GM18508 (cell line): ENCODE data around the gene SERPINE1.

Source experiments
- ATAC-seq: cut with Tn5 transposase; IDR thresholded peaks from one replicate; pipeline ENCODE4 v1.9.1; 2021; ENCODE audit warnings: moderate number of reproducible peaks; ENCODE audit not compliant: insufficient read depth, unreplicated experiment

SERPINE1 gene

GRCh38 chr7:101166909-101167644 lies 40.2 kb downstream of the SERPINE1 start:
- ATAC-seq: no peak

- ATAC-seq: no peak
Observed at GRCh38 chr7:101167645-101168411, 40.9 kb downstream of the SERPINE1 start.

- ATAC-seq: no peak
Observed at GRCh38 chr7:101168412-101169049, 41.6 kb downstream of the SERPINE1 start.

GRCh38 chr7:101169110-101169837 lies 42.4 kb downstream of the SERPINE1 start:
- no peak for ATAC-seq

- ATAC-seq: no peak
Observed at GRCh38 chr7:101169838-101170551, 43.1 kb downstream of the SERPINE1 start.

- ATAC-seq: no peak
Observed at GRCh38 chr7:101170617-101171441, 43.9 kb downstream of the SERPINE1 start.

GRCh38 chr7:101171442-101171837 lies 44.5 kb downstream of the SERPINE1 start:
- ATAC-seq: no peak

GRCh38 chr7:101172005-101172853 lies 45.3 kb downstream of the SERPINE1 start:
- no peak for ATAC-seq

- no peak for ATAC-seq
Observed at GRCh38 chr7:101172854-101173751, 46.2 kb downstream of the SERPINE1 start.

- ATAC-seq: no peak
Observed at GRCh38 chr7:101173752-101174244, 46.9 kb downstream of the SERPINE1 start.

- ATAC-seq: no peak
Observed at GRCh38 chr7:101174322-101174854, 47.5 kb downstream of the SERPINE1 start.

- no peak for ATAC-seq
Observed at GRCh38 chr7:101175664-101176063, 48.8 kb downstream of the SERPINE1 start.

GRCh38 chr7:101177644-101178043 lies 50.7 kb downstream of the SERPINE1 start:
- no peak for ATAC-seq

- ATAC-seq: no peak
Observed at GRCh38 chr7:101179117-101179516, 52.2 kb downstream of the SERPINE1 start.

GRCh38 chr7:101179713-101180112 lies 52.8 kb downstream of the SERPINE1 start:
- ATAC-seq: no peak

- no peak for ATAC-seq
Observed at GRCh38 chr7:101180130-101180755, 53.3 kb downstream of the SERPINE1 start, which contains the start of gene NAT16. Gene NAT16, minus strand, starts transcription at chr7:101180293. Its CDS starts 5,486 bp downstream, at chr7:101174807.
